Stimulated activated naive B cell treated with anti-CD40 and anti-IgM and Interleukin-4, amounts not matched to agents 10 μg/mL and 1 μg/mL and 100 μg/mL, for 72 hours (primary cell): Measurements from ENCODE around the gene RTN4R.

Source experiments
- ATAC-seq, 2 donors: fragments of 150-1000 bp; cut with Tn5 transposase; replicated peaks; 2 replicates each; pipeline ENCODE4 v1.10.0; 2021; ENCODE audit warnings: moderate library complexity in 1 of 2
- DNase-seq: peaks from one replicate; pipeline ENCODE4 v3.0.0; 2021
- H3K27ac Mint-ChIP-seq: one replicate; pipeline ENCODE4 v1.8.0; 2022; ENCODE audit warnings: mild to moderate bottlenecking, mixed read lengths
- H3K27me3 Mint-ChIP-seq, 2 donors: one replicate each; pipeline ENCODE4 v1.8.0; 2022; ENCODE audit warnings: mixed read lengths in 2 of 2
- H3K36me3 Mint-ChIP-seq, 2 donors: one replicate each; pipeline ENCODE4 v1.8.0; 2022; ENCODE audit warnings: mixed read lengths in 2 of 2, mild to moderate bottlenecking in 1 of 2
- H3K4me1 Mint-ChIP-seq, 2 donors: one replicate each; pipeline ENCODE4 v1.8.0; 2022; ENCODE audit warnings: mixed read lengths in 2 of 2, mild to moderate bottlenecking in 1 of 2
- H3K4me3 Mint-ChIP-seq, 2 donors: one replicate each; pipeline ENCODE4 v1.8.0; 2022; ENCODE audit warnings: mild to moderate bottlenecking in 2 of 2, mixed read lengths in 2 of 2, moderate library complexity in 1 of 2
- H3K9me3 Mint-ChIP-seq, 2 donors: one replicate each; pipeline ENCODE4 v1.8.0; 2022; ENCODE audit warnings: mixed read lengths in 2 of 2, mild to moderate bottlenecking in 1 of 2

The RTN4R gene

GRCh38 chr22:20242393-20243175 lies 25.5 kb downstream of the RTN4R start:
- no peak overlapping the region for H3K27ac Mint-ChIP-seq
- ATAC-seq (no peak), DNase-seq (no peak)
- no peaks in the 10 kb centered on the region for H3K9me3 Mint-ChIP-seq
- H3K4me3 Mint-ChIP-seq = no peak overlapping the region
- H3K27me3 Mint-ChIP-seq = peaks cover 5 to 26% of the 10 kb centered on the region in 2 donors
- no peaks in the 10 kb centered on the region for H3K36me3 Mint-ChIP-seq
- H3K4me1 Mint-ChIP-seq = peaks cover 38 to 65% of the 10 kb centered on the region in 2 donors

DNA sequence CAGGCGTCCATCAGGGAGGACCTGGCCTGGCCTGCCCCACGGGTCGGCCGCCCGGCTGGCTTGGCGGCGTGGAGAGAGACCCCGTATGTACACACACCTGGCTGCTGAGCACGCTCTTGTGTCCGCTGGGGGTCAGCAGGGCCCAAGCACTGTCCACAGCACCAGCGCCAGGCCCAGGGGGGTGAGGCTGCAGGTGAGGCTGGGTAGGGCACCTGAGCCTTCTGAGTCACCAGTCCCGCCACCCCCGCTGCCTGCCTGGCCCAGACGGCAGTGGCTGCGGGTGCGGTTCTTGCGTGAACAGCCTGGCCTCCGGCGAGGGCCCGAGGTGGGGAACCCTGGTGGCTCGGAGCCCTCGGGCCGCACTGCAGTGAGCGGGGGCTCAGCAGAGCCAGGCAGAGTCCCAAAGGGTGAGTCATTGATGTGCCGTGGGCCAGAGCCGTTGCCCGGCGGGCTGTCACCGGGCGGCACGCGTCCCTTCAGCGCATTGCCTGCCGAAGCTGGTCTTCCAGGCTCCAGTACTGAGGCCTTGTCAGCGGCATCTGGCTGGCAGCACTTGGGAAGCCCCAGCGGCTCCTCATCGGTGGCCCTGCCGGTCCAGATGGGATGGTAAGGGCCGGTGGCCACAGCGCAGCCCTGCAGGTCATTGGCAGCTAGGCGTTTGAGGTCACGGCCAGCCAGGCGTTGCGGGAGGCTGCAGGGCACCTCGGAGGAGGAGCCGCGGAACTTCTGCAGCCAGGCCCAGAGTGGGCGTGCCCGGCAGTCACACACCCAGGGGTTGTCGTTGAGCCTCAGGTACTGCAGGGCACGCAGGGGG lies 26.3 kb downstream of the RTN4R start:
- H3K4me3 Mint-ChIP-seq = no peak overlapping the region
- no peaks in the 10 kb centered on the region for H3K9me3 Mint-ChIP-seq
- no peak overlapping the region for H3K27ac Mint-ChIP-seq
- H3K36me3 Mint-ChIP-seq = no peaks in the 10 kb centered on the region
- peaks cover 5 to 26% of the 10 kb centered on the region in 2 donors for H3K27me3 Mint-ChIP-seq
- H3K4me1 Mint-ChIP-seq = peaks cover 37 to 65% of the 10 kb centered on the region in 2 donors
- DNase-seq (no peak), ATAC-seq (no peak)

DNA sequence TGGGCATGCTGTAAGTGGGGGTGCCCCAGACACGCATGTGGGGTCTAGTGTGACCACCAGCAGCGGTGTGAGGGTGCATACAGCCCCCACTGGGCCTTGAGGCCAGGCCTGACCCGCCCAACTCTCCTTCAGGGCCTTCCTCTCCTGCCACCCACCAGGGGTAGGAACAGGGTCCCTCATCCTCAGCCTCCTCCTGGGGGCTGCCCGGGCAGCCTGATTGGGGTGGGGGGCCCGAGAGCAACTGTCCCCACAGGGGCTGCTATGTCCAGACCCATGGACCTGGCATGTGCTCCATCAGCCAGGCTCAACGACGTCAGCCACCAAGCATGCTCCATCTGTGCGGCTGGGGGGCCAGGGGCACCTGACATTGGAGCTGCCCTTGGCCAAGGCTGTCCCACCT lies 27.2 kb downstream of the RTN4R start:
- DNase-seq = no peak
- Mint-ChIP-seq H3K4me1 (peaks cover 35 to 56% of the 10 kb centered on the region in 2 donors), H3K9me3 (no peaks in the 10 kb centered on the region), H3K36me3 (no peaks in the 10 kb centered on the region), H3K4me3 (no peak overlapping the region), H3K27ac (no peak overlapping the region), H3K27me3 (peaks cover 5 to 26% of the 10 kb centered on the region in 2 donors)
- ATAC-seq = no peak

GRCh38 chr22:20240447-20240764 lies 27.7 kb downstream of the RTN4R start:
- no peaks in the 10 kb centered on the region for H3K36me3 Mint-ChIP-seq
- H3K4me1 Mint-ChIP-seq = peaks cover 30 to 51% of the 10 kb centered on the region in 2 donors
- H3K9me3 Mint-ChIP-seq = no peaks in the 10 kb centered on the region
- peaks cover under 1 to 21% of the 10 kb centered on the region in 2 donors for H3K27me3 Mint-ChIP-seq
- no peak for ATAC-seq
- H3K27ac Mint-ChIP-seq = no peak overlapping the region
- DNase-seq = no peak
- no peak overlapping the region for H3K4me3 Mint-ChIP-seq

- Mint-ChIP-seq H3K36me3 (no peaks in the 10 kb centered on the region), H3K4me3 (no peak overlapping the region), H3K27me3 (peaks cover 0 to 17% of the 10 kb centered on the region in 2 donors), H3K9me3 (no peaks in the 10 kb centered on the region), H3K27ac (peak overlapping the region; percentile 62), H3K4me1 (peaks cover 24 to 46% of the 10 kb centered on the region in 2 donors)
- ATAC-seq (no peak), DNase-seq (no peak)
These were observed 28.3 kb downstream of the RTN4R start for GRCh38 chr22:20239676-20240446.

- peaks cover 20 to 38% of the 10 kb centered on the region in 2 donors for H3K4me1 Mint-ChIP-seq
- no peaks in the 10 kb centered on the region for H3K9me3 Mint-ChIP-seq
- DNase-seq = no peak
- H3K27me3 Mint-ChIP-seq = peaks cover 0 to 11% of the 10 kb centered on the region in 2 donors
- no peak overlapping the region for H3K4me3 Mint-ChIP-seq
- ATAC-seq = peak in 1 of 2 donors; percentile 14
- no peaks in the 10 kb centered on the region for H3K36me3 Mint-ChIP-seq
- H3K27ac Mint-ChIP-seq = peak overlapping the region; percentile 62
These were observed 29.0 kb downstream of the RTN4R start for GRCh38 chr22:20238901-20239675.

DNA sequence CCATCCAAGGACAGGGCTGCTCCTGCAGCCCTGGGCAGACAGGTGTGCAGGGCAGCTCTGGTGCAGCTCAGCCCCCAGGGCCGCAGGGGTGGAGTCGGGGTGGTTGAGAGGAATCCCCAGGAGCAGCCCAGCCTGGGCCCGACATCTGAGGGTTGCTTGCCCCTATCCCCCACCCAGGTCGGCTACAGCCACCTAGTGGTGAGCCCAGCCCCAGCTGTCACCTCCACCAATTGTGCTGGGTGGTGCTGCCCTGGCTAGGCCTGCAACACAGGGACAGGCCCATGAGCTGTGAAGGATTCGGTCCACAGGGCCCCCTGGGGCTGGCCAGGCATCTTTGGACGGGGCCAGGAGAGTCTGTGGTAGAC lies 29.6 kb downstream of the RTN4R start:
- H3K27me3 Mint-ChIP-seq = peaks cover 0 to 7% of the 10 kb centered on the region in 2 donors
- H3K9me3 Mint-ChIP-seq = no peaks in the 10 kb centered on the region
- H3K4me3 Mint-ChIP-seq = no peak overlapping the region
- H3K27ac Mint-ChIP-seq = no peak overlapping the region
- peaks cover 15 to 32% of the 10 kb centered on the region in 2 donors for H3K4me1 Mint-ChIP-seq
- no peaks in the 10 kb centered on the region for H3K36me3 Mint-ChIP-seq
- DNase-seq (peak; percentile 48), ATAC-seq (peak; percentile 91 to 92)

GRCh38 chr22:20237480-20238440 lies 30.4 kb downstream of the RTN4R start:
- DNase-seq (no peak), ATAC-seq (peak; percentile 23 to 29)
- H3K9me3 Mint-ChIP-seq = no peaks in the 10 kb centered on the region
- H3K27me3 Mint-ChIP-seq = peaks cover 0 to 5% of the 10 kb centered on the region in 2 donors
- H3K27ac Mint-ChIP-seq = no peak overlapping the region
- no peaks in the 10 kb centered on the region for H3K36me3 Mint-ChIP-seq
- H3K4me3 Mint-ChIP-seq = no peak overlapping the region
- peaks cover 13 to 27% of the 10 kb centered on the region in 2 donors for H3K4me1 Mint-ChIP-seq

DNA sequence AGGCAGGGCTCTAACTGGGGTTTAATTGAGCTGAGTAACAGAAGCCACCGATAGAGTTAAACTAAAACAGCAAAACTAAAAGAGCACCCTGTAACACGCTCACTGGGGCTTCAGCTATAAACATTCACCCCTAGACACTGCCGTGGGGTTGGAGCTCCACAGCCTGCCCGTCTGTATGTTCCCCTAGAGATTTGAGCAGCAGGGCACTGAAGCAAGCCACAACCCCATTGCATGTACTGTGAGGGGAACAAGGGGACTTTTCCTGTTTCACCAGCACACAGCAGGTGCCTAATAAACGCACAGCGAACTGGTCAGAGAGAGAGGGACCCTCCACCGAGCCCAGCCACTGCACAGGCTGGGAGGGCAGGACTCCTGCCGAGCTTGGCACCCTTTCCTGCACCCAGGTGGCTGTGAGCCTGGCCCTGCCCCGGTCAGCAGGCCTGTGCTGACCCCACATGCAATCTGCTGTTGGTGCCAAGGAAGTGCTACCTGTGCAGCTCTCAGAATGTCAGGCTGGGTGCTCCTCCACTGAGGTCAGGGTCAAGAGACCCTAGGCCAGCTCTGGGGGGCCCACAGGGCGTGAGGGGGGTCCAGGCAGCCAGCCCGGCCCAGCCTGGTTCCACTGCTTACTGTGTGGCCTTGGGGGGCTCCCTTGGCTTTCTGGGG lies 31.9 kb downstream of the RTN4R start:
- no peaks in the 10 kb centered on the region for H3K36me3 Mint-ChIP-seq
- ATAC-seq = no peak

GRCh38 chr22:20235389-20235991 lies 32.6 kb downstream of the RTN4R start:
- no peak overlapping the region for H3K4me3 Mint-ChIP-seq
- ATAC-seq (no peak), DNase-seq (no peak)
- no peak overlapping the region for H3K27ac Mint-ChIP-seq
- H3K9me3 Mint-ChIP-seq = no peaks in the 10 kb centered on the region
- no peaks in the 10 kb centered on the region for H3K36me3 Mint-ChIP-seq
- H3K27me3 Mint-ChIP-seq = peaks cover 0 to 5% of the 10 kb centered on the region in 2 donors
- peaks cover 13 to 23% of the 10 kb centered on the region in 2 donors for H3K4me1 Mint-ChIP-seq

More for the DNA sequence above, 31.9 kb downstream of the RTN4R start:
- Mint-ChIP-seq H3K4me3 (no peak overlapping the region), H3K4me1 (peaks cover 13 to 23% of the 10 kb centered on the region in 2 donors), H3K9me3 (no peaks in the 10 kb centered on the region), H3K27ac (no peak overlapping the region), H3K27me3 (peaks cover 0 to 5% of the 10 kb centered on the region in 2 donors)
- DNase-seq = no peak

GRCh38 chr22:20234760-20235388 lies 33.2 kb downstream of the RTN4R start:
- DNase-seq (no peak), ATAC-seq (no peak)
- H3K27me3 Mint-ChIP-seq = peaks cover 0 to 5% of the 10 kb centered on the region in 2 donors
- no peaks in the 10 kb centered on the region for H3K9me3 Mint-ChIP-seq
- H3K36me3 Mint-ChIP-seq = no peaks in the 10 kb centered on the region
- H3K27ac Mint-ChIP-seq = no peak overlapping the region
- H3K4me1 Mint-ChIP-seq = peaks cover 13 to 23% of the 10 kb centered on the region in 2 donors
- H3K4me3 Mint-ChIP-seq = no peak overlapping the region

GRCh38 chr22:20234314-20234682 lies 33.8 kb downstream of the RTN4R start:
- ATAC-seq (no peak), DNase-seq (no peak)
- H3K36me3 Mint-ChIP-seq = no peaks in the 10 kb centered on the region
- H3K27me3 Mint-ChIP-seq = peaks cover 0 to 2% of the 10 kb centered on the region in 2 donors
- no peaks in the 10 kb centered on the region for H3K9me3 Mint-ChIP-seq
- no peak overlapping the region for H3K4me3 Mint-ChIP-seq
- H3K4me1 Mint-ChIP-seq = peaks cover 11 to 19% of the 10 kb centered on the region in 2 donors
- no peak overlapping the region for H3K27ac Mint-ChIP-seq
